BE2C (cell line): ENCODE data around the gene PDCD4.

ENCODE experiments used
- DNase-seq: peaks from one replicate; pipeline ENCODE4 v3.0.0-alpha.2; 2020
- H3K27me3 ChIP-seq: fragments of 250-450 bp; sonication (Bioruptor Pico); 2 replicates; pipeline ENCODE4 v1.5.1; 2020; ENCODE audit warnings: mild to moderate bottlenecking
- H3K36me3 ChIP-seq: fragments of 250-450 bp; sonication (Bioruptor Pico); 2 replicates; pipeline ENCODE4 v1.5.1; 2020; ENCODE audit warnings: mild to moderate bottlenecking
- H3K4me1 ChIP-seq: fragments of 250-450 bp; sonication (Bioruptor Pico); 2 replicates; pipeline ENCODE4 v1.5.1; 2020
- H3K4me3 ChIP-seq: 2 replicates; pipeline ENCODE4 v1.5.1; 2011; ENCODE audit warnings: low read depth, low read length
- H3K9me3 ChIP-seq: fragments of 250-450 bp; sonication (Bioruptor Pico); 2 replicates; pipeline ENCODE4 v1.5.1; 2020
- TF ChIP-seq, protein P1 (sequence below): IDR thresholded peaks from 2 replicates; pipeline ENCODE4 v1.5.1; 2012; ENCODE audit warnings: mild to moderate bottlenecking, low read depth, low read length

PDCD4 gene

GRCh38 chr10:110843796-110844616 lies 27.7 kb upstream of the PDCD4 start:
- H3K4me1 ChIP-seq = peaks cover 4% of the 10 kb centered on the region; the same call in 1 of the 2 replicates
- no peaks in the 10 kb centered on the region for H3K27me3 ChIP-seq
- TF ChIP-seq, protein P1, sequence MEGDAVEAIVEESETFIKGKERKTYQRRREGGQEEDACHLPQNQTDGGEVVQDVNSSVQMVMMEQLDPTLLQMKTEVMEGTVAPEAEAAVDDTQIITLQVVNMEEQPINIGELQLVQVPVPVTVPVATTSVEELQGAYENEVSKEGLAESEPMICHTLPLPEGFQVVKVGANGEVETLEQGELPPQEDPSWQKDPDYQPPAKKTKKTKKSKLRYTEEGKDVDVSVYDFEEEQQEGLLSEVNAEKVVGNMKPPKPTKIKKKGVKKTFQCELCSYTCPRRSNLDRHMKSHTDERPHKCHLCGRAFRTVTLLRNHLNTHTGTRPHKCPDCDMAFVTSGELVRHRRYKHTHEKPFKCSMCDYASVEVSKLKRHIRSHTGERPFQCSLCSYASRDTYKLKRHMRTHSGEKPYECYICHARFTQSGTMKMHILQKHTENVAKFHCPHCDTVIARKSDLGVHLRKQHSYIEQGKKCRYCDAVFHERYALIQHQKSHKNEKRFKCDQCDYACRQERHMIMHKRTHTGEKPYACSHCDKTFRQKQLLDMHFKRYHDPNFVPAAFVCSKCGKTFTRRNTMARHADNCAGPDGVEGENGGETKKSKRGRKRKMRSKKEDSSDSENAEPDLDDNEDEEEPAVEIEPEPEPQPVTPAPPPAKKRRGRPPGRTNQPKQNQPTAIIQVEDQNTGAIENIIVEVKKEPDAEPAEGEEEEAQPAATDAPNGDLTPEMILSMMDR = no peak
- H3K36me3 ChIP-seq = no peaks in the 10 kb centered on the region; the same call in 1 of the 2 replicates
- no peak for DNase-seq
- no peaks in the 10 kb centered on the region for H3K9me3 ChIP-seq
- no peak overlapping the region for H3K4me3 ChIP-seq

- Histone ChIP-seq H3K4me1 (peaks cover 4% of the 10 kb centered on the region; the same call in 1 of the 2 replicates), H3K9me3 (no peaks in the 10 kb centered on the region), H3K4me3 (no peak overlapping the region), H3K36me3 (no peaks in the 10 kb centered on the region; the same call in 1 of the 2 replicates), H3K27me3 (no peaks in the 10 kb centered on the region)
- DNase-seq = no peak
- TF ChIP-seq, protein P1 = no peak
These were observed 27.2 kb upstream of the PDCD4 start for GRCh38 chr10:110844617-110844881.

DNA sequence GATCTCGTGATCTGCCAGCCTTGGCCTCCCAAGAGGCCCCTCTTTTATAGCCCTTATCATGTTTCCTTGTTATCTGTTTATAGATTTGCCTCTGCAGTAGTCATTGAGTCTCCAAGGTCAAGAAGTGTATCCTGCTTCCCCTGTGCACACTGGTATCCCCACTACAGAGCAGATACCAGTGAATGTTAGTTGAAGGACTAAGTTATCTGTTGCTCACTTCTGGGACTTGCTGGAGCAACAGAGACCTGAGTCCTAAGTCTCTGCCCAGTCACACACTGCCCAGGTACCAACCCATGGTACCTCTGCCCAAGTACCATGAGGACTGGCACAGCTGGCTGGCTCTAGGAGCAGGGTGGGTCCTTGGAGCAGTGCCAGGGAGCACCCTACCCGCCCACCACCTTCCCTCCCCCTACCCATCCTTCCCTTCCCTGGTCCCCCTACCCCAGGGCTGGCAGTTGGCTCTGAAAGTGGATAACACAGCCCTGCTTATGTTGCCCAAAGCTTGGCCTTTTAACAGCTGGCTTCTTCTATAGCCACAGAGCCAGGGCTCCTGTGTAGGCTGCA lies 26.5 kb upstream of the PDCD4 start:
- no peaks in the 10 kb centered on the region for H3K9me3 ChIP-seq
- DNase-seq = no peak
- H3K4me3 ChIP-seq = no peak overlapping the region
- no peaks in the 10 kb centered on the region; the same call in 1 of the 2 replicates for H3K36me3 ChIP-seq
- no peaks in the 10 kb centered on the region for H3K27me3 ChIP-seq
- TF ChIP-seq, protein P1 = no peak
- peaks cover 4% of the 10 kb centered on the region; the same call in 1 of the 2 replicates for H3K4me1 ChIP-seq

DNA sequence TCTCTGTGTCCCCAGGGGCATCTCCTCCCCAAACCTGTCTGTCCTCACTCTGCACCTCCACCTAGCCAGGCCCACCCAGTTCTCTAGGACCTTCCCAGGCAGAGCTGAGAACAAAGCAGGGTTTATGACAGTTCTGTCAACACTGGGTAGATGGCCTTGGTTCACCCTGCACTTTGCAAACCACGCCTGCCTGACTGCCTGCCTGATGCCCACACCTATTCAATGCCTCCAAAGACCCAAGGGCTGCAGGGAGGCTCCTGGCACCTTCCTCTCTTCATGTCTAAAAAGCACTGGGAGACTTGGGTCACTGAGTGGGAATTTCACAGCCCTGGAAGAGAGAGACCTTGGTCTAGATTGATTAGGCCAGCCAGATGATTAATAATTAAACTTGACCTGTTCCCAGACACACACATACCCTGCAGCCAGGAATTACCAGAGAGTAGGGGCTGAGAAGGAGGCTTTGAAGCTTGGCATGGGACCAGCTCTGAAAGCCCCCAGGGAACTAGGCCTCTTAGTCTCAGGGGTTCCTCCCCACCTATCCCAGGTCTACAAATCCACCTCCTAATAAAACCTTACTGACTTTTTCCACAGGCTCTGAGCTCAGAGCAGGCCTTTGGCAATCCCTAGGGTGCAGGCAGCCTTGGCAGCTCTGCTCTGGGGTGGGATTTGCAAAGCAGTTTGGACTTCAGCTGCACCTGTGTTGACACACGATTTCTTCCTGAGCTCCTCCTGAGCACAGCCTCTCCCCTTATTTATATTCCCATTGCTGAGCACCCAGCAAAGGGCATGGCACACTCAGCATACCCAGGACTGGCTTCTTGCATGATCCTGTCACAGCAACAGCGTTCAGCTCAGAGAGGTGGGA lies 25.7 kb upstream of the PDCD4 start:
- H3K27me3 ChIP-seq = no peaks in the 10 kb centered on the region
- DNase-seq = peak; percentile 21

GRCh38 chr10:110847374-110847773 lies 24.4 kb upstream of the PDCD4 start:
- H3K4me1 ChIP-seq = peaks cover 4% of the 10 kb centered on the region; the same call in 1 of the 2 replicates
- no peaks in the 10 kb centered on the region for H3K27me3 ChIP-seq
- TF ChIP-seq, protein P1 = no peak
- H3K4me3 ChIP-seq = no peak overlapping the region
- H3K36me3 ChIP-seq = no peaks in the 10 kb centered on the region
- no peaks in the 10 kb centered on the region for H3K9me3 ChIP-seq
- no peak for DNase-seq

More for the DNA sequence above, 25.7 kb upstream of the PDCD4 start:
- H3K9me3 ChIP-seq = no peaks in the 10 kb centered on the region
- TF ChIP-seq, protein P1 = no peak
- no peak overlapping the region for H3K4me3 ChIP-seq
- peaks cover 4% of the 10 kb centered on the region; the same call in 1 of the 2 replicates for H3K4me1 ChIP-seq
- H3K36me3 ChIP-seq = no peaks in the 10 kb centered on the region; the same call in 1 of the 2 replicates
